GM21528 (cell line): ENCODE results near the gene APBA1.

ENCODE experiments used
- ATAC-seq: cut with Tn5 transposase; IDR thresholded peaks from one replicate; pipeline ENCODE4 v1.9.1; 2021; ENCODE audit warnings: mild to moderate bottlenecking, moderate library complexity; ENCODE audit not compliant: unreplicated experiment, low FRiP score

APBA1 gene

GRCh38 chr9:69671879-69672595 lies at the start of gene APBA1:
TSS of gene APBA1 (minus strand) at chr9:69672371.
- peak; percentile 54 for ATAC-seq

GRCh38 chr9:69719983-69720382 lies 47.8 kb upstream of the APBA1 start:
- no peak for ATAC-seq

GRCh38 chr9:69719367-69719766 lies 47.2 kb upstream of the APBA1 start:
- ATAC-seq, result no peak

GRCh38 chr9:69718218-69718617 lies 46.0 kb upstream of the APBA1 start:
- ATAC-seq, result no peak

- no peak for ATAC-seq
Measured at GRCh38 chr9:69715825-69716224, 43.7 kb upstream of the APBA1 start.

- no peak for ATAC-seq
Measured at GRCh38 chr9:69715096-69715495, 42.9 kb upstream of the APBA1 start.

GRCh38 chr9:69697475-69697874 lies 25.3 kb upstream of the APBA1 start:
- no peak for ATAC-seq

- ATAC-seq, result no peak
Measured at GRCh38 chr9:69696802-69697201, 24.6 kb upstream of the APBA1 start.

- no peak for ATAC-seq
Measured at GRCh38 chr9:69689991-69690538, 17.9 kb upstream of the APBA1 start.

GRCh38 chr9:69683927-69684326 lies 11.8 kb upstream of the APBA1 start:
- no peak for ATAC-seq

GRCh38 chr9:69678843-69679538 lies 6.8 kb upstream of the APBA1 start:
- no peak for ATAC-seq

- ATAC-seq, result no peak
Measured at GRCh38 chr9:69677931-69678330, 5.8 kb upstream of the APBA1 start.

- ATAC-seq, result no peak
Measured at GRCh38 chr9:69675563-69675962, 3.4 kb upstream of the APBA1 start.

GRCh38 chr9:69674716-69675438 lies 2.7 kb upstream of the APBA1 start:
- ATAC-seq, result no peak

- no peak for ATAC-seq
Measured at GRCh38 chr9:69674112-69674685, 2.0 kb upstream of the APBA1 start.

- ATAC-seq, result no peak
Measured at GRCh38 chr9:69673311-69673640, 1.1 kb upstream of the APBA1 start.

- peak; percentile 92 for ATAC-seq
Measured at GRCh38 chr9:69672596-69673310, 582 bp upstream of the APBA1 start.

GRCh38 chr9:69671311-69671878 lies 776 bp downstream of the APBA1 start:
- ATAC-seq, result no peak

GRCh38 chr9:69667306-69667705 lies 4.9 kb downstream of the APBA1 start:
- no peak for ATAC-seq

GRCh38 chr9:69660304-69660703 lies 11.9 kb downstream of the APBA1 start:
- ATAC-seq, result no peak
